GM23338 (cell line): Measurements from ENCODE around the gene LUZP2. TPM values are rescaled to one million over a fixed set of nuclear protein-coding genes. Genes with fewer than 3 reads are reported as not detected.

Source experiments
- ATAC-seq: fragments of 200-7000 bp; cut with Tn5 transposase; 3 replicates; pipeline ENCODE4 v1.9.1; 2020
- DNase-seq: peaks from one replicate; pipeline ENCODE4 v3.0.0-alpha.2; 2015; ENCODE audit warnings: low spot score
- H2AFZ ChIP-seq: fragments of 200-600 bp; sonication (generic); 2 replicates; pipeline ENCODE4 v1.8.0; 2016; ENCODE audit warnings: antibody characterized with exemption, mild to moderate bottlenecking, moderate library complexity
- H3F3A ChIP-seq: fragments of 200-600 bp; sonication (generic); replicated peaks from 2 replicates; pipeline ENCODE4 v1.8.0; 2017; ENCODE audit warnings: antibody characterized with exemption, mixed run types, low read depth
- H3K27ac ChIP-seq: fragments of 200-600 bp; sonication (generic); 2 replicates; pipeline ENCODE4 v1.6.1; 2016; ENCODE audit warnings: low read depth
- H3K27me3 ChIP-seq: fragments of 200-600 bp; sonication (generic); 2 replicates; pipeline ENCODE4 v1.8.0; 2016; ENCODE audit warnings: mild to moderate bottlenecking, mixed run types, moderate library complexity; ENCODE audit not compliant: insufficient read depth
- H3K36me3 ChIP-seq: fragments of 200-600 bp; sonication (generic); 2 replicates; pipeline ENCODE4 v1.8.0; 2016; ENCODE audit warnings: mild to moderate bottlenecking; ENCODE audit not compliant: insufficient read depth
- H3K4me1 ChIP-seq: fragments of 200-600 bp; sonication (generic); 2 replicates; pipeline ENCODE4 v1.8.0; 2016; ENCODE audit warnings: mild to moderate bottlenecking, moderate library complexity; ENCODE audit not compliant: insufficient read depth
- H3K4me2 ChIP-seq: fragments of 200-600 bp; sonication (generic); 2 replicates; pipeline ENCODE4 v1.7.1; 2017; ENCODE audit warnings: mixed run types
- H3K4me3 ChIP-seq: fragments of 200-600 bp; sonication (generic); 2 replicates; pipeline ENCODE4 v1.6.1; 2016; ENCODE audit warnings: mixed run types
- H3K79me2 ChIP-seq: fragments of 200-600 bp; sonication (generic); replicated peaks from 2 replicates; pipeline ENCODE4 v1.8.0; 2017; ENCODE audit warnings: mild to moderate bottlenecking; ENCODE audit not compliant: insufficient read depth
- H3K9me2 ChIP-seq: fragments of 200-600 bp; sonication (generic); 2 replicates; pipeline ENCODE4 v1.8.0; 2017; ENCODE audit not compliant: insufficient read depth
- H4K20me1 ChIP-seq: fragments of 200-600 bp; sonication (generic); replicated peaks from 2 replicates; pipeline ENCODE4 v1.8.0; 2017; ENCODE audit warnings: mild to moderate bottlenecking; ENCODE audit not compliant: insufficient read depth
- H3K27ac Mint-ChIP-seq: 2 replicates; pipeline ENCODE4 v1.8.0; 2020; ENCODE audit warnings: inconsistent platforms, mild to moderate bottlenecking, moderate library complexity, mixed read lengths
- H3K27me3 Mint-ChIP-seq: 3 replicates; pipeline ENCODE4 v1.8.0; 2022; ENCODE audit warnings: low read depth, mild to moderate bottlenecking, moderate library complexity, mixed read lengths, inconsistent platforms; ENCODE audit not compliant: insufficient read depth, poor library complexity
- H3K36me3 Mint-ChIP-seq: 3 replicates; pipeline ENCODE4 v1.8.0; 2021; ENCODE audit warnings: low read depth, mild to moderate bottlenecking, inconsistent platforms, moderate library complexity, mixed read lengths
- H3K4me1 Mint-ChIP-seq: 3 replicates; pipeline ENCODE4 v1.8.0; 2020; ENCODE audit warnings: mild to moderate bottlenecking, inconsistent platforms, mixed read lengths
- H3K4me3 Mint-ChIP-seq: 3 replicates; pipeline ENCODE4 v1.8.0; 2021; ENCODE audit warnings: moderate library complexity, mild to moderate bottlenecking, inconsistent platforms, mixed read lengths
- H3K9me3 Mint-ChIP-seq: 3 replicates; pipeline ENCODE4 v1.8.0; 2020; ENCODE audit warnings: moderate library complexity, mild to moderate bottlenecking, inconsistent platforms, mixed read lengths
- CTCF ChIP-seq, 2 experiments: fragments of 200-600 bp in 1 of 2; sonication (generic) in 1 of 2; conservative IDR thresholded peaks; 2 replicates each; pipeline versions ENCODE4 v1.5.1 to v1.6.1; 2016 to 2017; ENCODE audit warnings: antibody characterized with exemption in 2 of 2, low read depth in 2 of 2, mild to moderate bottlenecking in 2 of 2, moderate library complexity in 1 of 2
- EZH2 ChIP-seq: fragments of 200-600 bp; sonication (generic); IDR thresholded peaks from one replicate; pipeline ENCODE4 v1.8.0; 2017; ENCODE audit warnings: antibody characterized with exemption, mild to moderate bottlenecking, low read depth; ENCODE audit not compliant: unreplicated experiment
- EZH2phosphoT487 ChIP-seq: fragments of 200-600 bp; sonication (generic); IDR thresholded peaks from one replicate; pipeline ENCODE4 v1.8.1; 2018; ENCODE audit warnings: antibody characterized with exemption; ENCODE audit not compliant: unreplicated experiment
- JUNB ChIP-seq: IDR thresholded peaks from one replicate; pipeline ENCODE4 v1.6.1; 2016; ENCODE audit warnings: antibody characterized with exemption; ENCODE audit not compliant: unreplicated experiment
- REST ChIP-seq: IDR thresholded peaks from one replicate; pipeline ENCODE4 v1.6.1; 2018; ENCODE audit warnings: antibody characterized with exemption; ENCODE audit not compliant: unreplicated experiment
- STAT1 ChIP-seq: IDR thresholded peaks from one replicate; pipeline ENCODE4 v1.6.1; 2016; ENCODE audit warnings: antibody characterized with exemption; ENCODE audit not compliant: unreplicated experiment
- ZNF114 ChIP-seq: fragments of 250-450 bp; sonication (Bioruptor Pico); IDR thresholded peaks from 2 replicates; pipeline ENCODE4 v1.5.0; 2020; ENCODE audit warnings: mild to moderate bottlenecking, moderate library complexity
- ZNF462 ChIP-seq: fragments of 250-450 bp; sonication (Bioruptor Pico); IDR thresholded peaks from 2 replicates; pipeline ENCODE4 v1.5.0; 2020; ENCODE audit warnings: mild to moderate bottlenecking, moderate library complexity
- polyA plus RNA-seq: library from polyadenylated mRNA; unstranded; fragments of >200 nt; fragmentation: Nextera tagmentation; extraction: Ambion mirVana; gene quantifications from 2 replicates; pipeline ENCODE4 v1.2.1, GENCODE V29; 2016
- total RNA-seq: library from RNA; depleted of rRNA; stranded (reverse); fragments of >200 nt; shearing (Covaris generic); gene quantifications from 2 replicates; pipeline ENCODE4 v1.2.3, GENCODE V29; 2014

LUZP2 gene
- total and polyA plus RNA-seq, 2 experiments from 2014 or later: 2.0 to 9.2 TPM

- TF ChIP-seq REST (no peak), EZH2 (no peak), CTCF (conservative IDR thresholded peaks at IDR 0.05; ENCODE audit: low read depth in 2 of 2) (no peak), STAT1 (no peak), ZNF114 (no peak), JUNB (no peak), EZH2phosphoT487 (no peak)
Observed at GRCh38 chr11:24880962-24881361, 384.1 kb downstream of the LUZP2 start (continued).

- no peak for ATAC-seq
Observed at GRCh38 chr11:24885580-24886173, 388.8 kb downstream of the LUZP2 start.

More at GRCh38 chr11:24885580-24886173, 388.8 kb downstream of the LUZP2 start:
- TF ChIP-seq EZH2 (no peak), STAT1 (no peak), ZNF462 (no peak)
- Histone ChIP-seq H3K79me2 (no peaks in the 10 kb centered on the region), H3F3A (no peaks in the 10 kb centered on the region), H3K27me3 (no peaks in the 10 kb centered on the region), H3K9me2 (no peaks in the 10 kb centered on the region; the same call in 1 of the 2 replicates), H2AFZ (no peak overlapping the region), H3K4me2 (no peak overlapping the region), H3K36me3 (no peaks in the 10 kb centered on the region), H3K27ac (no peak overlapping the region), H3K4me1 (no peaks in the 10 kb centered on the region), H3K4me3 (no peak overlapping the region), H4K20me1 (no peaks in the 10 kb centered on the region)
- H3K27me3 Mint-ChIP-seq: no peaks in the 10 kb centered on the region
- no peak overlapping the region for H3K4me3 Mint-ChIP-seq
- no peak for DNase-seq
- H3K27ac Mint-ChIP-seq: no peak overlapping the region
- H3K36me3 Mint-ChIP-seq: no peaks in the 10 kb centered on the region
- no peaks in the 10 kb centered on the region; the same call in 2 of the 3 replicates for H3K4me1 Mint-ChIP-seq
- H3K9me3 Mint-ChIP-seq: no peaks in the 10 kb centered on the region
